Activated B cell treated with CpG ODN at 0.5 μM for 24 hours (primary cell): Measurements from ENCODE around the gene VSIG10L. TPM values are rescaled to one million over a fixed set of nuclear protein-coding genes. Genes with fewer than 3 reads are reported as not detected.
A peak's percentile ranks its signal among the peaks of the same experiment; 100 is the strongest.

Experiments
- ATAC-seq: fragments of 200-7000 bp; cut with Tn5 transposase; one replicate; pipeline ENCODE4 v1.10.0; 2021; ENCODE audit warnings: low read depth, mild to moderate bottlenecking, moderate library complexity
- CTCF ChIA-PET: fragments of 350-600 bp; sonication (Branson Sonifier 250); formaldehyde crosslinking; loops from one replicate; lab custom pipeline; 2021; ENCODE audit warnings: antibody characterized with exemption; lab: Charles Lee
- POLR2A ChIA-PET: fragments of 350-600 bp; sonication (Branson Sonifier 250); formaldehyde crosslinking; loops from one replicate; lab custom pipeline; 2021; ENCODE audit warnings: antibody characterized with exemption; lab: Charles Lee
- DNase-seq: peaks from one replicate; pipeline ENCODE4 v3.0.0; 2022
- H3K27ac Mint-ChIP-seq: one replicate; pipeline ENCODE4 v1.8.0; 2020; ENCODE audit warnings: mixed read lengths
- H3K27me3 Mint-ChIP-seq: one replicate; pipeline ENCODE4 v1.8.0; 2021; ENCODE audit warnings: mixed read lengths
- H3K36me3 Mint-ChIP-seq: one replicate; pipeline ENCODE4 v1.8.0; 2021; ENCODE audit warnings: low read depth, mixed read lengths
- H3K4me1 Mint-ChIP-seq: one replicate; pipeline ENCODE4 v1.8.0; 2021; ENCODE audit warnings: mixed read lengths
- H3K4me3 Mint-ChIP-seq: one replicate; pipeline ENCODE4 v1.8.0; 2020; ENCODE audit warnings: mild to moderate bottlenecking, mixed read lengths
- H3K9me3 Mint-ChIP-seq: one replicate; pipeline ENCODE4 v1.8.0; 2020; ENCODE audit warnings: mixed read lengths
- intact Hi-C: fragments of 100-400 bp; cut with micrococcal nuclease; formaldehyde crosslinking; loops from one replicate; pipeline ENCODE4 v1.15.1; 2024
- total RNA-seq: library from RNA; stranded (reverse); gene quantifications from 2 replicates; pipeline ENCODE4 v1.2.3, GENCODE V29; 2022
- TF ChIP-seq, protein P1 (sequence below): fragments of 200-600 bp; IDR thresholded peaks from one replicate; pipeline ENCODE4 v1.8.0; 2022; ENCODE audit warnings: antibody characterized with exemption, mild to moderate bottlenecking

VSIG10L gene
- total RNA-seq, 1 donor from 2014 or later, result 0.98 TPM

DNA sequence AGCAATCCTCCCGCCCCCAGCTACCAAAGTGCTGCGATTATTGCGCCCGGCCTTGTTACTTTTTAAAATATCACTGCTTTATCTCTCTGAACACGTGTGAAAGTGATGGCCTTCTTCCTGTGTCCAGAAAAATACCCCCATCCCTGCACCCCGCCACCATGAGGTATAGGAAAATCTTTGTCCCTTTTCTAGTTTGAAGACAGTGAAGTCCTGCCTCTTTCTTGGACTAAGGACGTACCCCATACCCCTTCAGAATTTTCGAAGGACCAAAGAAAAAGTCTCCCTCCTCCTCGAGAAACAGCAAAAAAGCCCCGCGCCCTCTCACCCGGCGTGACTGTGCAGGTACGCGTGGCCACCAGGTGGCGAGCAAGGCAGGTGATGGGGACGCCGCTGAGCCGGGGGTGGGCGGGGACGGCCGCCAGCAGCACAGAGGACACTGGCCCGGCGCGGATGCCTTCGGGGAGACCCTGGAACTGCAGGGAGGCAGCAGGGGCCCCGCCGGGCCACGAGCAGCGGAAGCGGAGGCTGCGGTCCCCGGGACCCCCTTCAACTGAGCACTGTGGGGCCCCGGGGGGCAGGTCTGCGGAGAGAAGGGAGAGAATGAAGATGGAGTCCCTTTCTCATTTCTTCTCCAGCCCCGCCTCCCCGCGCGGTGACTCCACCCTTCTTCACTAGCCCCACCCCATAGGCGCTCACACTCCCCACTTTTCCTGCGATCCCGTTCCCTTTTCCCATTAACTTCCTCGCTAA lies 3.2 kb downstream of the VSIG10L start:
- ChIA-PET POLR2A (interaction anchor here (1.0 to 4.9 kb wide), 8 partner anchors 10 to 103 kb away, joined by 3 to 49 read pairs (median 6); partner anchors contain the start of genes ETFB, NKG7 and SIGLEC10), CTCF (interaction anchor here (0.7 to 2.9 kb wide), 17 partner anchors 24 to 323 kb away, joined by 3 to 17 read pairs (median 5); partner anchors contain the start of genes ETFB and SIGLEC10)
- Mint-ChIP-seq H3K9me3 (no peaks in the 10 kb centered on the region), H3K36me3 (no peaks in the 10 kb centered on the region), H3K4me1 (peaks cover 36% of the 10 kb centered on the region), H3K27ac (peak overlapping the region; percentile 75), H3K4me3 (peak overlapping the region; percentile 91), H3K27me3 (no peaks in the 10 kb centered on the region)
- ATAC-seq, result peak; percentile 64
- peak; percentile 83 for DNase-seq
- intact Hi-C loops, result loop anchor here (1.0 to 5.0 kb wide), 13 partner anchors 29 to 440 kb away; partner anchors contain the start of gene SIGLEC10
- TF ChIP-seq, protein P1, sequence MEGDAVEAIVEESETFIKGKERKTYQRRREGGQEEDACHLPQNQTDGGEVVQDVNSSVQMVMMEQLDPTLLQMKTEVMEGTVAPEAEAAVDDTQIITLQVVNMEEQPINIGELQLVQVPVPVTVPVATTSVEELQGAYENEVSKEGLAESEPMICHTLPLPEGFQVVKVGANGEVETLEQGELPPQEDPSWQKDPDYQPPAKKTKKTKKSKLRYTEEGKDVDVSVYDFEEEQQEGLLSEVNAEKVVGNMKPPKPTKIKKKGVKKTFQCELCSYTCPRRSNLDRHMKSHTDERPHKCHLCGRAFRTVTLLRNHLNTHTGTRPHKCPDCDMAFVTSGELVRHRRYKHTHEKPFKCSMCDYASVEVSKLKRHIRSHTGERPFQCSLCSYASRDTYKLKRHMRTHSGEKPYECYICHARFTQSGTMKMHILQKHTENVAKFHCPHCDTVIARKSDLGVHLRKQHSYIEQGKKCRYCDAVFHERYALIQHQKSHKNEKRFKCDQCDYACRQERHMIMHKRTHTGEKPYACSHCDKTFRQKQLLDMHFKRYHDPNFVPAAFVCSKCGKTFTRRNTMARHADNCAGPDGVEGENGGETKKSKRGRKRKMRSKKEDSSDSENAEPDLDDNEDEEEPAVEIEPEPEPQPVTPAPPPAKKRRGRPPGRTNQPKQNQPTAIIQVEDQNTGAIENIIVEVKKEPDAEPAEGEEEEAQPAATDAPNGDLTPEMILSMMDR, result peak; percentile 41

DNA sequence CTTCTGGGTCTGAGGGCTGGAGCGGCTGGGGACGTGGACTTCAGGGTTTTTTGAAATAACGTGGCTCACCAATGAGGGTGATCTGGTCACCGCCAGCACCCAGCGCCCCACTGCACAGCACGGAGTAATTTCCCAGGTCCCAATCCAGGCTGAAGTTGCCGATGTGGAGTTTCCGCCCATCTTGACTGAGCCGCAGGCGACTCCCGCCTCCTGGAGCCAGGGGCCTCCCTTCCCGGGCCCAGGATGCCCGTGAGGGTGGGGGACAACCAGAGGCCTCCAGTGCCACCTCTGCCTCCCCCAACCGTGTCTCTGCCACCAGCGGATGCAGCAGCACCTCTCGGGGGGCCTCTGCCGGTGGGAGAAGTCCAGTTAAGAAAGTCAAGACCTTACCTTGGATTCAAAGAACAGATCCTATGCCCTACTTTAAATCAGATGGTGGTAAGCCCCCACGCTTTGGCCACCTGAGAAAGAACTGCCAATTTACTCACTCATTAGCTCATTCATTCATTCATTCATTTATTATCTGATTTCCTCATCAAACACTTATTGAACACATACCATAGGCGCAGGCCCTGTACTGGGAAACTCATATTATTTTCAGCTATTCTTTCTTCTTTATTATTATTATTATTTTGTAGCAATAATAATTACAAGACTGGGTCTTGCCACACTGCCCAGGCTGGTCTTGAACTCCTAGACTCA lies 3.9 kb downstream of the VSIG10L start:
- H3K27ac Mint-ChIP-seq, result no peak overlapping the region

DNA sequence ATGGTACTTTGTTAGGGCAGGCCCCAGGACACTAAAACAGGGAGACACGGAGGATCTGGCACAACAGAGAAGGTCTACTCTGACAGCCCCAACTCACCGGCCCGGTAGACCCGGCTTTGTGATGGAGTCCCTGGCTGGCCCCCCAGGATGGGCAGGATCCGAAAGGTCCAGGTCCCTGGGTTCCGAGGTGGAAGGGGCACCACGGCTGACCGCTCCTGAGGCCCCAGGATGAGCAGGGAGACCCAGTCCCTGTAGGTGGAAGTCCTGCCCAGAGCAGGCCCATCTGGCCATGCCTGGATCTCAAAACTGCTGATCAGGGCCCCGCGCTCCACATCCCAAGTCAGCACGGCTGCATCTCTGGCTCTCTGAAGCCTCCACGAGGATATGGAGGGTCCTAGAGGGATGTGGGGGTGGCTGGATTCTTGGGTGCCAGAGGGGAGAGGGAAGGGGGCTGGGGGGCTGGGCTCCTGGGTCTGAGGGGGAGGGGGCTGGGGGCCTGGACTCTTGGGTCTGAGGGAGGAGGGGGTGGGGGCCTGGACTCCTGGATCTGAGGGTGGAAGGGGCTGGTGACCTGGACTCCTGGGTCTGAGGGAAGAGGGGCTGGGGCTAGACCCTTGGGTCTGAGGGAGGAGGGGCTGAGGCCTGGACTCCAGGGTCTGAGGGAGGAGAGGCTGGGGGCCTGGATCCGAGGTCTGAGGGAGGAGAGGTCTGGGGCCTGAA lies 4.6 kb downstream of the VSIG10L start:
- ATAC-seq, result no peak
- CTCF ChIA-PET, result interaction anchor here (0.7 to 2.9 kb wide), 6 partner anchors 71 to 324 kb away, joined by 5 to 17 read pairs (median 6); partner anchors contain the start of gene SIGLEC10
- no peak overlapping the region for H3K4me3 Mint-ChIP-seq
- DNase-seq, result no peak
- H3K9me3 Mint-ChIP-seq, result no peaks in the 10 kb centered on the region
- intact Hi-C loops, result loop anchor here (5.0 kb wide), 1 partner anchor 365 kb away; no protein-coding TSS in a partner anchor
- no peaks in the 10 kb centered on the region for H3K36me3 Mint-ChIP-seq
- no peaks in the 10 kb centered on the region for H3K27me3 Mint-ChIP-seq
- TF ChIP-seq, protein P1, result no peak
- H3K4me1 Mint-ChIP-seq, result peaks cover 22% of the 10 kb centered on the region
- no peak overlapping the region for H3K27ac Mint-ChIP-seq
- POLR2A ChIA-PET, result no interaction called here

More for the DNA sequence above, 3.9 kb downstream of the VSIG10L start:
- DNase-seq (no peak), ATAC-seq (no peak)
- intact Hi-C loops, result loop anchor here (1.0 to 5.0 kb wide), 7 partner anchors 69 to 441 kb away; no protein-coding TSS in a partner anchor
- Mint-ChIP-seq H3K4me1 (peaks cover 29% of the 10 kb centered on the region), H3K9me3 (no peaks in the 10 kb centered on the region), H3K36me3 (no peaks in the 10 kb centered on the region), H3K27me3 (no peaks in the 10 kb centered on the region), H3K4me3 (peak overlapping the region; percentile 91)
- POLR2A ChIA-PET, result interaction anchor here (4.9 kb wide), 1 partner anchor 80 kb away, joined by 49 read pairs; the partner anchor contains the start of gene SIGLEC10
- CTCF ChIA-PET, result interaction anchor here (0.7 to 2.9 kb wide), 10 partner anchors 57 to 323 kb away, joined by 3 to 17 read pairs (median 6); partner anchors contain the start of gene SIGLEC10
- TF ChIP-seq, protein P1, result no peak

DNA sequence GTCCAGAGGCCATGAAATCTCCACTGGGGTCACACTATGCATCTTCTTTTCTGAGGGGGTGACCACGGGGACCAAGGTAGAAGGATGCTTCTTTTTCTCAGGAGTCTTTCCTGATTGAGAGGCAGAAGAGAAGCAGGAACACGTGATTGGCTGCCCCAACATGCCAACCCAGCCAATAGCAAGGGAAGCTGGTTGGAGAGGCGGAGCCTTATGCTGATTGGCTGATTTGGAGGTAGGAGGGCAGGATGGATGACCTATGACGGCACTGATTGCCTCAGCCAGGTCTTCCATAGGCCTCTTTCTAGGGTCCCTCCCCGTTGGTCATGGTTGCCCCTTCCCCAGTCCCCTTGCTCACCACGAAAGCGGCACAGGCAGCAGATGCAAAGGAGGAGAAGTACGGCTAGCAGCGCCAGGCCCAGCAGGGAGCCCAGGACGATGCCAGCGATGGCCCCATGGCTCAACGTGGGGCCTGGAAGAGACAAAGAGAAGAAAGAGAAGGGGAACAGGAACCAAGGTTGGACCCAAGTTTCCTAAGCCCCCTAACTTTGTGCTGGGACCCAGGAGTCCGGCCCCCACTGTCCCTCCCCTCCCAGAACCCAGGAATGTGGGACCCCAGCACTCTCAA lies 8.0 kb downstream of the VSIG10L start:
- ChIA-PET POLR2A (no interaction called here), CTCF (no interaction called here)
- H3K4me3 Mint-ChIP-seq, result no peak overlapping the region
- intact Hi-C loops, result no loop called here
- no peaks in the 10 kb centered on the region for H3K9me3 Mint-ChIP-seq
- H3K27ac Mint-ChIP-seq, result no peak overlapping the region
- H3K27me3 Mint-ChIP-seq, result peaks cover 10% of the 10 kb centered on the region
- TF ChIP-seq, protein P1, result no peak
- H3K36me3 Mint-ChIP-seq, result peaks cover 9% of the 10 kb centered on the region
- ATAC-seq, result no peak
- peaks cover 5% of the 10 kb centered on the region for H3K4me1 Mint-ChIP-seq
- DNase-seq, result no peak
